Dermis blood vessel endothelial cell (primary cell): ENCODE measurements around the gene FARP1. TPM values are rescaled to one million over a fixed set of nuclear protein-coding genes. Genes with fewer than 3 reads are reported as not detected.
A peak's percentile ranks its signal among the peaks of the same experiment; 100 is the strongest.

ENCODE experiments used
- DNase-seq: peaks from one replicate; pipeline ENCODE4 v3.0.0; 2010
- total RNA-seq: library from RNA; depleted of rRNA; stranded (reverse); fragments of >200 nt; gene quantifications from 2 replicates; pipeline ENCODE4 v1.2.3, GENCODE V29; 2014

FARP1 gene
- total RNA-seq, 1 donor from 2014 or later, result 17.2 TPM

DNA sequence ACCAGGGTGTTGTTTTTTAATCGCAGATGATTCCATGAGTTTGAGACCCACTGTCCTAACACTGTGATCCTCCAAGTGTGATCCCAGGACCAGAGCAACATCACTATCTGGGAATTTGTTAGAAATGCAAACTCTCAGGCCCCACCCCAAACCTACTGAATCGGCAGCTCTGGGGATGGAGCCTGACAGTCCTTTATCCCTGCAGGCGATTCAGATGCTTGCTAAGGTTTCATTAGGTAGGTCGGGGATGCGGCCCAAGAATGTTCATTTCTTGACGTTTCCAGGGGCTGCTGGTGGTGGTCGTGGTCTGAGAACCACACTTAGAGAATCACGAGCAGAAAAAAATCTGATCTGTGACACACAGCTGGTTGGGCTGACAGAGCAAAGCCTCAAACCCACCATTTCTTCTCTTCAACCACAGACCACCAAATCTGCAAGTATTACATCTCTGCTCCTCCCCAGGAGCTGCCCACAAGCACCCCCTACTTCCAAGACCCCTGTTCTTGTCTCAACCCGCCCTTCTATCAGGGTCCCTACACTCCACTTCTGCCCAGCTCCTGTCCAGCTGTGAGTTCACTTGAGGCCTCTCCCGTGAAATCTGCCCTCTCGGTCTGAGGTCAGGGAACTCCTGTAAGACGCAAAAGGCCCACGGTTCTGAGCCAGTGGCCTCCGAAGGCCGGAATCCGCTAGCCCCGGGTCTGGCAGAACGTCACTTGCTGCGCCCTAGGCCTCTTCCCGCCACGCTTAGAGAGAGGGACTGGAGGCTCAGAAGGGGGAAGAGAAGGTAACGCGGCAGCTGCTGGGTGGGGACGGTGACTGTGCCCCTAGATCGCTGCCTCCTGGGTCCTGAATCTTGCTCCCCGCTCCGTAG lies 1.1 kb upstream of the FARP1 start:
- DNase-seq, result peak; percentile 4

DNA sequence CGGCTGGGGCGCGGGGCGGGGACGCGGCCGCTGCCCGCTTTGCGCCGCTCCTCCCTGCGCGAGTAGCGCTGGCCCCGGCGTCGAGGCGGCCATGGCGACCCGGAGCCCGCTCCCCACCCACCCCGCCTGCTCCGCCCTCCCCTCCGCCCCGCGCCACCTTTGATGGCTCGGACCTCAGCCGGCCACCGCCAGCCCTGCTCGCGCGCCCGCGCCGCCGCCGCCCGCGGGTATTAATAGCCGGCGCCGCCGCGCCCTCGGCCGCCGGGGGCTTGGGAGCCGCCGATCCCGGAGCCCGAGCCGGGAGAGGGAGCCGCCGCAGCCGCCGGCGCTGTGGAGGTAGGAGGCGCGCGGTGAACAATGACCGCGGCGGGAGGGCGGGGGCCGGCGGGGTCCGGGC lies 261 bp downstream of the FARP1 start:
- no peak for DNase-seq

DNA sequence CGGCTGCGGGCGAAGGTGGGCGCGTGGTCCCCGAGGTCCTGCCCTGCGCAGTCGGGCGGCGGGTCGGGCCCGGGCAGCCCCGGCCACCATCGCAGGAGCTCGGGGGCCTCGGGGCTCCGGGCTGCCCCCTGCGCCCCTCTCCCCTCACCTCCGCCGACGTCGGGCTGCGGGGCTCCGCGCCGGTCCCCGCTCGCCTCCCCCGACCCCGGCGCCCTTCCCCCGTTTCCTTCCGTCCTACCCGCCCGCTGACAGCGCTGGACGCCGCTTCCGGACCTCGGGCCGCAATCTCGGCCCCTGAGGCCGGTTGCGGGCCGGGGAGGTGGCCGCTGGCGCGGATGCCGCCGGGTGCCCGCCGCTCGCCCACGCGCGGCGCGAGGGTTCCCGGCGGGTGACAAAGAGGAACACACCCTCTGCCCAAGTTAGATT lies 720 bp downstream of the FARP1 start:
- DNase-seq, result peak; percentile 21

DNA sequence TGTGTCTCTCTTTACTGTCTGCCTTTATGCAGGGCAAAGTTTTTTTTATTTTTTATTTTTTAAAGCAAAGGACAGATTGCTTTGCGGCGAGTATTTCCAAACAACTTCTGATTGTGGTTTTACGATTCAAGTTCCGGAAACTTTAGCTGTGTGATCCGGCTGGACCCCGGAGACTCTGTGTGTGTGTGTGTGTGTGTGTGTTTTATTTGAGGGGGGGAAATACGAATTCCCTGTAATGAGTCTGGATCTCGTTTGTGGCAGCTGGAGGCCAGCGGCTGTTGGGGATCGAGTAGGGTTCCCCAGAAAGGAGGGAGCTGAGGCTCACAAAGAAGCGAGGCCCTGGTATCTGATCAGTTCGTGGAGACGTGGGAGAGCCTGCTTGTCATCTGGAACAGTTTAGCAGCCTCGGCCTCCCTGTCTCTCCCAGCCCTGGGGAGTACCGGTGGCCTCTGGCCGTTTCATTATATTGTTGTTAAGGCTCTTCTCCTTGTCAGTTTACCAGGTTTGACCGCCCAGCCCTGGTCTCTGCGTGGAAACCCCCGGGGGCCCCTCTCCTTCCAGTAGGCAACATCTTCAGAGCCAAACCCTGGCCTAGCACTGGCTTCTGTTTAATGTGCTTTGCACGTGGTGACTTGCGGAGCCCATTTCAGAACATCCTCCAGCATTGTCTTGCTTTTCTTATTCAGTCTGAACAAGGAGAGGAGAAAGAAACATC lies 1.3 kb downstream of the FARP1 start:
- peak; percentile 36 for DNase-seq

DNA sequence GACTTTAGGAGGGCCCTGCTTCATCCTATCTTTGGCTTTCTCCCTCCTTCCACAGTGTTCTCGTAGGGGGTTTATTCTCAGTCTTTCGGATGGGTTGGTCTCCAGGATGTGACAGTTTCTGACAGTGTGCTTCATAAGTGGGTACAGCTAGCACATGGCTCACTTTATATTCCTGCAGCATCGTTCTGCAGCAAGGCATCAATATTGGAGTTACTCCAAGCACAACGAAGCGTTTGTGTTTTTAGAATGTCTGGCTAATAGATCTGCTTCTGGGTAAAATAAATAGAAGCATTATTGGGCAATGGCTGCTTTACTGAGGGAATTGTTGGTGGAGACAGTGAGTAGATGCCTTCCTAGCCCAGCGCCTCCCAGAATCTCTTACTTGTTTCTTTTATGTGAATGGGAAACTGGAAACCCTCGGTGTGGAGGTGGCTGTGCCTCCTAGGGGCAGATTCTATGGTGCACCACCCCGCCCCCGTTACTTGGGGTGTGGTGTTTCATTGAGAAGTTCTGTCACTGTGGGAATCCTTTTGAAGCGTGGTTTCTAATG lies 2.0 kb downstream of the FARP1 start:
- peak; percentile 49 for DNase-seq

DNA sequence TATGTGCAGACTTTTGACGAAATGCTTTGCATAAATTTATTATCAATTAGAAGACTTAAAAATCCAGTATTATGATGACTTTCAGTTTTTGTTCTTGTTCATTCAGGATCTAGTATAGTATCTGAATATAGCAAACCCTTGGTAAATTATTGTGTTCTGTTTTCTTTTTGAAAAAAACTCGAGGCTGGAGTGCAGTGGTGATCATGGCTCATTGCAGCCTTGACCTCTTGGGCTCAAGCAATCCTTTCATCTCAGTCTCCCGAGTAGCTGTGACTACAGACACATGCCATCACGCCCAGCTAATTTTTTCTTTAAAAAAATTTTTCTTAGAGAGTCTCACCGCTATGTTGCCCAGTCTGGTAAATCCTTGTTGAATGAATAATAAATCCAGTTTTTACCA lies 4.6 kb downstream of the FARP1 start:
- no peak for DNase-seq

DNA sequence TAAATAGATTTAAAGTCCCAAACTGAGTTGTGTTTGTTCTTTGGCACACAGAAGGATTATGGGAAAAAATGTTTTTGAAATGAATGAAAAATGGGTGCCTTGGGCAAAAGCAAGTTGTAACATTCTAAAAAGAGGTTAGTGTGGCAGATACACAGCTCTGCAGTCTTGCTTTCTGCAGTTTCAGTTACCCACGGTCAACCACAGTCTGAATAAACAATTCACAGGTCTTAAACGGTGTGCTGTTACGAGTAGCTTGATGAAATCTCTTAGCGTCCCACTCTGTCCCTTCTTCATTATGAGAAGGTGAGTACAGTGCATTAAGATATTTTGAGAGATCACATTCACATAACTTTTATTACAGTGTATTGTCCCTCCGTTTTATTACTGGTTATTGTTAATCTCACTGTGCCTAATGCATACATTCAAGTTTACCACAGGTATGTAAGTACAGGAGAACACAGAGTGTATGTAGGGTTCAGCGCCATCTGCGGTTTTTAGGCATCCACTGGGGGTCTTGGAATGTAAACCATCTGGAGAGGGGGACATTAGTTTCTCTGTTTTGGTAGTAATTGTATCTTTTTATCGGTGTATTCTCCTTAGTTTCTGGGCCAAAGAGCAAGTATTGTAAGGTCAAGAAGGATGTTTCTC lies 8.1 kb downstream of the FARP1 start:
- DNase-seq, result no peak

DNA sequence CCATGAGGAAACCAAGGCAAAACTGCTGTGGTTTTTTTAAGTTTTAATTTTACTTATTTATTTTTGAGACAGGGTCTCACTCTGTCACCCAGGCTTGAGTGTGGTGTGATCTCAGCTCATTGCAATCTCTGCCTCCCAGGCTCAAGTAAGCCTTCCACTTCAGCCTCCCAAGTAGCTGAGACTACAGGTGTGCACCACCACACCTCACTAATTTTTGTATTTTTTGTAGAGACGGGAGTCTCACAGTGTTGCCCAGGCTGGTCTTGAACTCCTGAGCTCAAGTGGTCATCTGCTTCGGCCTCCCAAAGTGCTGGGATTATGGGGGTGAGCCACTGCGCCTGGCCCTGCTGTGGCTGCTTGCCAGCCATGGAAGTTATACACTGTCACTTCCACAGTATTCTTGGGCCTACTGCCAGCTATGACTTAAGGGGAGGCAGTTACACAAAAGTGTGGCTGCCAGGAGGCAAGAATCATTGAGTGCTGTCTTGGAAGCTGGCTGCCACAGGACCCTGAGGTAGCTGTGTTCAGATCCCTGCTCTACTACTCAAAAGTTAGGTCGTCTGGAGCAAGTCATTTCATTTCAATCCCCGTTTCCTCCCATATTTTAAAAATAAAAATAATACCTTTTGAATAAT lies 12.7 kb downstream of the FARP1 start:
- peak; percentile 85 for DNase-seq

DNA sequence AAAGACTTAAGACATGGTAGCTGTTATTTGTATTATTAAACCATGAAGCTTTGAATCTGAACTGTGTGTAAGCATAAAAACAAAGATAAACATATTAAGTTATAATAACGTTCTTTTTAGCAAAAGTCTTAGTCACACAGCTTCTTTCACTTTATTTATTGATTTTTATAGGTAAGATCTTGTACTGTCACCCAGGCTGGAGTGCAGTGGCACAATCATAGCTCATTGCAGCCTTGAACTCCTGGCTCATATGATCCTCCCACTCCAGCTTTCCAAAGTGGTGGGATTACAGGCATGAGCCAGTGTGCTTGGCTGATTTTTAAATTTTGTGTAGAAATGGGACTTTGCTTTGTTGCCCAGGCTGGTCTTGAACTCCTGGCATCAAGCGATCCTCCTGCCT lies 13.4 kb downstream of the FARP1 start:
- no peak for DNase-seq

DNA sequence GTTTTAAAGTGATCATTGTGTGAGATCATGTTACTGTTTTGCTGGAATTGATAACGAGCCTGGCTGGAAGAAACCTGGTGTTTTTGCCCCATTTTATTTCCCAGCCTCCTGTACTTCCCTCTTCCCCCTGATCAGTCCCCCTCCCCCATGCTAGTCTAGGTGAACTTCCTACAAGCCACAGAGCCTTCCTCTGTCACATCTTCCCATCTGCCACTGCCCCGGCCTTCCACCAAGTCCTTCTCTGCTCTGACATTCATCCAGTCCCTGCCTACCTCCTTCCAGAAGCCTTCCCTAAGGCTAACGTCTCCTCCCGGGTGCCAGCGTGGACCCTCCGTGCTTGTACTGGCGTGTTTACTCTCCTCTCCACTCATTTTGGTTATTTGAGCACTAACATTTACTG lies 14.3 kb downstream of the FARP1 start:
- DNase-seq, result no peak

DNA sequence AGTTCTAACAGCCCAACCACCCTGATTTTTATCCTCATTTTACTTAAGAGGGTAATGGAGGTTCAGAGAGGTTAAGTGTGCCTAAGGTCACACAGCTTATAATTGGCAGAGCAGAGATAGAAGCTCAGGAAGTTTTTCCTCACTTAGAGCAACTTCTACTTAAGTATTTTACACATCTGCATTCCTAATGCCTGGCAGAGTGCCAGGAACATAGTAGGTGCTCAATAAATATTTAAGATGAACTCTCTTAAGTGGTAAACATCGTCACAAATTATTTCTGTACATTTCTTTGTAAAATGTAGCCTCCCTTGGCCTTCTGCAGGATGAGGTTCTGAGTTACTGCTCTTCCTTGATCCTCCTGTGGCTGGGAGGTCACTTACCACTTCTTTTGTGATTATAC lies 14.7 kb downstream of the FARP1 start:
- no peak for DNase-seq

DNA sequence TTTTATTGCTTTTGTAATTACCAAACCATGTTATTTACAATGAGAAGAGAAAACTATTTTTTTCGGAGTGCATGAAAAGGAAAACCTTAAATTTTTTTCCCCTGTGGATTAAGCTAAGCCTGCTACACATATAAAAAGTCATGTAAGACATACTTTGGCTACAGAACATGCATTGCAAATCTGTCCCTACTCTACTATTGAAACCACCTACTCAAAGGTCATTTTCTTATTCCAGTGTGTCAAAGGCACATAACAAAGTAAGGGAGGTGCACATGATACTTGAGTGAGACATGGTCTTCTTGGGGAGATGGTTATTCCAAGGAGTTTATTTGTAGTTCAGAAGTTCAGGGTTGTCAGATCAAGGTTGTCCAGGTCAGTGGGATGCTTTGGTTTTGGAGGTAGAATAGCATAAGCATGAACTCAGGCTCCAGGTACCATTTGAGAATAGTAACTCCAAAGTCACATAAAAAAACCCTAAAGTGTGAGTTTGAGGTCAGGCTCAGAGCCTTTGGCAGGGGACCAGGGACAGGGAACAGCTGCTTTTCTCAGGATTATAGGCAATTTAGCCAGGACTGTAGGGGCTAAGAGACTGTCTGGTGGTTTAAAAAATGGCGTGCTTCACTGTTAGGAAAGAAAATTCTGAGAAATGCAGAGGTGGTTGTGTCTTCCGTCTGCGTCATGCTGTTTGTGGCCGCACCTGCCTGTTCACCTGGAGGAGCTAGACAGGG lies 15.4 kb downstream of the FARP1 start:
- DNase-seq, result no peak

DNA sequence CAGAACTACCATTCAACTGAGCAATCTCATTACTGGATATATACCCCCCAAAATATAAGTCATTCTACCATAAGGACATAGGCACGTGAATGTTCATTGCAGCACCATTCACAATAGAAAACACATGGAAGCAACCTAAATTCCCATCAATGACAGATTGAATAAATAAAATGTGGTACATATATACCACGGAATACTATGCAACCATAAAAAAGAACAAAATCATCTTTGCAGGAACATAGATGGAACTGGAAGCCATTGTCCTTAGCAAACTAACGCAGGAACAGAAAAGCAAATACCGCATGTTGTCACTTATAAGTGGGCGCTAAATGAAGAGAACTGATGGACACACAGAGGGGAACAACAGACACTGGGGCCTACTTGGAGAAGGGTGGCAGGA lies 20.0 kb downstream of the FARP1 start:
- DNase-seq, result no peak

DNA sequence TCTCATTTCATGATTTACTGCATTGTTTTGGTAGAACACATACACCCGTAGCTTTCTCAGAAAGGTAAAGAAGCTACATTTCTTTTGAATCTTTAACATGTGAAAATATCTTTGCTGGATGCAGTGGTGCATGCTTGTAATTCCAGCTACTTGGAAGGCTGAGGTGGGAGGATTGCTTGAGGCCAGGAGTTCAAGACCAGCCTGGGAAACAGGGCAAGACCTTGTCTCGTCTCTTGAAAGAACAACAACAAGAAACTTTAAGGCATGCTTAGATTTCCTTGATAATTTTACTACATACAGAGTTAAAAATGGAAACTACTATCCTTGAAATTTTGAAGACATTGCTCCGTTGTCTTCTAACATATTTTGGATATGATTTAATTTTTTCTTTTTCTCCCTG lies 26.4 kb downstream of the FARP1 start:
- DNase-seq, result no peak

DNA sequence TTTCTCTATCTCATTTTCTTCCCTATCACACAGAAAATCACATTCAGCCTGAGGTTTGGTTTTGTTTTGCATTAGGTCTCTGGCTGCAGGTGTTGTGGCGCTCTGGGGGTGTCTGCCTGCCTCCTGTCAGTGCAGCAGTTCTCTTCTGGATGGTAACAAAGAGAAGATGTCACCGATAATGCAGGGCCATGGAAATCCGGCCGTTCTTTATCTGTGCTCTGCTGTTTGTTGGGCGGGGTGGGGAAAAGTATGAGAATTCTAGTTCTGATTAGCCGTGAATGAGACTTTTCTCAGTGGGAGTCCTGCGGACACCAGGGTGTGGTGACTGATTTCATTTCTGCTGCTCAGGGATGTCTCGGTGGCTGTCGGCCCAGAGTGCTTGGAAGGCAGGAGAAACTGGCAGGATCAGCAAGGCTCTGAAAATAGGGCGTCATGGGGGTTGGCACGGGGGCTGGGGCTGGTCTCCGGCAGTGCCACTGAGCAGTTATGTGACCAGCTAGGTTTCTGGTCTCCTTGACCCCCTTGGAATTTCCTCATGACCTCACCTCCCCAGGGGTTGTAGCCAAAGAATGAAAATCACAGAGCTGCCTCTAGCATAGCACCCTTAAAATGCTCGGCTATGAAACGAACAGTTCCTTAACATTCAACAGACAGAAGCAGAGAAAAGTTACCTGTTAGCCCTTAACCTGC lies 29.2 kb downstream of the FARP1 start:
- peak; percentile 28 for DNase-seq

DNA sequence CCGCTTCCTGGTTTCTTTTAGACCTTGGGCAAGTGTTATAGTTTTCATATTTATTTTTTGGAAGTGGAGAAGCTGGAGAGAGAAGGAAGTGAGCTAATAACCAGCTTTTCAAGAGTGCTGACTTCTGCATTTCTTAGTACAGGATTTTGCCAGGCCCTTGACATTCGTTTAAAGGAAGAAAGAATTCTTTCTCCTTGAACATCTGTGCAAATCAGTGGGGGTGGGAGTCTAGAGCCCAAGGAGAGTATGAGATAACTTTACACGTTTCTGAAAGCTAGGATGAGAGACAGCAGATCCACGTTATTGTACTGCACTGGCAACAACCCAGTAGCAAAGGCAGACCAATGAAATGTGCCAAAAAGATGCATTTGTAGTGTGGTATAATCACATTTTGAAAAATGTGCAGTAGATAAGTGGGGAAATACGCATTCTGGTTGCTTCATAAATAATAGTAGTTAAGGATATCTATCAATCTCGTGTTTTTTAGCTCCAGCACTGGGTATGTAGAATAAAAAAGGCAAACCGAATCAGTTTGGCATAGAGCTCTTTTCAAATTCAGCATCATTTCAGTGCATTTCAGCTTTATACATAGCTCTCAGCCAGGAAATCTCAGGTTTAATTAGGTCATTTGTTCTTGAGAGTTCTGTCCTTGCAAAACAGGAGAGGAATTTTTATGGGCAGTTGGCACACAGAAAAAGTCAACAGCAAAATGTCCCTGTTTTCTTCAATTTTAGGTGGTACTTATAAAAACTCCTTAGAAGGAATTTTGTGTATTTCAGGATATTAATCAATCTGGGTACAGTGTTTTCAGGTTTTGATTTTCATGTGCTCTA lies 29.9 kb downstream of the FARP1 start:
- DNase-seq, result peak; percentile 12

DNA sequence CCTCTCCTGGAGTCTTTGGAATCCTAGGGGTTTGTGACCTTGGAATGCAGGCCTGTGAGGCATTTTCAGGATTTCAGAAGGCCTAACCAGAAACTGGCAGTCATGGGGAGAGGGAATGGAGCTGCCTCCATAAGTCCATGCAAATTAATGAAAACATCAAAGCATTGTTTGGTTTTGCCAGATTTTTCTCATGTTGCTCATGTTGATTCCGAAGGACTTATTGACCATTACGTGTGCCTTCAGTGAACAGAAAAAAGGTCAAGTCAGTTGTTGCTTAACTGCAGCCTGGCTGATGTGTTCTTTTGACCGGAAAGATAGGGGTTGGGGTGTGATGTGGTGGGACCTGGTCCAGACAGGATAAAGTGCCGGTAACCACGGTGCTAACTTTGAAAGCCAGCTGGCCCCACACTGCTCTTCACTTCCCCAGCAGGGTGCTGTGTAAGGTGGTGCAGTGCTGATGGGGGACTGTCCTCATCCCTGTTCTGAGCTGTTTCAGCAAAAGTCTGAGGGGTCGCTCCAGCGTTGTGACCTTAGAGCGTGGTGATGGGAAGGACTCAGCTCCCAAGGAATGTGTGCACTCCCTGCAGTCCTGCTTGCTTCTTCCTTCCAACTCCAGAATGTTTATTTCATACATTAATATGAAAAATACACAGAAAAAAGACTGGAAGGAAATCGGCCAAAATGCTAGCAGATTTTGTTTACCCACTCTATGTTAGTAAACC lies 30.7 kb downstream of the FARP1 start:
- peak; percentile 57 for DNase-seq

DNA sequence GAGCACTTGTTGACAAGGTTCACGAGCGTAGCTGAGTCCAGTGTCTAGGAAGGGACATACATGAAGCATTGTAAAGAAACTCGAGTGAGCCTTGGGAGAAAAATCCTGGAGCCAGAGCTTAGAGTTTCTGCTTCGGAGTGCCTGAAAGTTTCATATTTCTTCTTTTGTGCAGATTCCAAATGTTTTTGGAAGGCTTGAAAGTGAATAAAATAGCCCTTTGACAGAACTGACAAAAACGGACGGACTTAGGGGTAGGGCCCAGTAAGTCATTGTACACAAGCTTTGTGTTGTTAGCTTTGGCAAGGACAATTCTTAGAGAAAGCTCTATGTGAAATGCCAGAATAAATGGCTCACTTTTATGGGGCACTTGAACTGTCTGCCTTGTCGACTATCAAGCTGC lies 31.4 kb downstream of the FARP1 start:
- no peak for DNase-seq

DNA sequence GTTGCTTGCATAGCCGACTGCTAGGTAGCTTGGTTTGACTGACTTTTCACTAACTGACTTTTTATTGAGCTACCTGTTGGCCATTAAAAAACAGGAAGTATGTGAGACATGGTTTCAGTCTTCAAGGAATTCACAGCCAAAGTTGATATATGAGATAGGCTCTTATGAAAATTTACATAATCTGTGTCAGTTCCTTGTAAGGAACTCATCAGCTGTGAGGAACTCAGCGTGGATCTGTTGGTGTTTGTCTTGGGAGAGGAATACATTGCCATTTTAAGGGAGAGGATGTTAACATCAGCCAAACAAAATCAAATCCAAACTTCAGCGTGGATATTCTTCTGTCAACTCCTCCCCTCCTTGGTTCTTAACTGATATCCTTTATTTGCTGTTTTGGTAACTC lies 32.1 kb downstream of the FARP1 start:
- DNase-seq, result no peak

DNA sequence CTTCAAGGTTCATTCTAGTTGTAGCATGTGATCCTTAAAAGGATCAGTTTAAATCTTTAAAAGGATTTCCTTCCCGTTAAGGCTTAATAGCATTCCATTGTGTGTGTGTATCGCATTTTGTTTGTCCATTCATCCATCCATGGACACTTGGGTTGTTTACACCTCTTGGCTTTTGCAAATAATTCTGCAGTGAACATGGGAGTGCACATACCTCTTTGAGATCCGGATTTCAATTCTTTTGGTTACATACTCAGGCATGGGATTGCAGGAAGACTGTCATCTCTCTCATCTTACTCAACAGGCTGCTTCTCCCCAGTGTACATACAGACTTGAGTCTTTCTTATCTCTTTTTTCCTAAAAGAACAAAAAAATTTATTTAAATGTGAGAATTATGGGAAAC lies 32.9 kb downstream of the FARP1 start:
- DNase-seq, result no peak
